SU-DHL-6 (cell line): ENCODE data around the gene OVOL3.

Source experiments
- H2AFZ ChIP-seq: fragments of 200-600 bp; sonication (generic); 2 replicates; pipeline ENCODE4 v1.6.1; 2014; ENCODE audit warnings: low read depth, mild to moderate bottlenecking, moderate library complexity, mixed read lengths, antibody characterized with exemption, low read length; ENCODE audit not compliant: severe bottlenecking
- H3F3A ChIP-seq: fragments of 200-600 bp; shearing (Covaris generic); 2 replicates; pipeline ENCODE4 v1.6.0; 2016; ENCODE audit warnings: antibody characterized with exemption, mild to moderate bottlenecking; ENCODE audit not compliant: insufficient read depth
- H3K27ac ChIP-seq: fragments of 200-600 bp; sonication (generic); 2 replicates; pipeline ENCODE4 v1.5.1; 2016; ENCODE audit warnings: low read depth, mild to moderate bottlenecking, low read length, moderate library complexity, mixed read lengths
- H3K27me3 ChIP-seq: fragments of 200-600 bp; sonication (generic), shearing (Covaris generic); 2 replicates; pipeline ENCODE4 v1.6.0; 2014; ENCODE audit warnings: mild to moderate bottlenecking, low read length
- H3K36me3 ChIP-seq: fragments of 200-600 bp; sonication (generic); 2 replicates; pipeline ENCODE4 v1.6.1; 2014; ENCODE audit warnings: mild to moderate bottlenecking, low read length, mixed read lengths
- H3K4me2 ChIP-seq: fragments of 300-600, 200-600 bp; shearing (Covaris generic), sonication (generic); 2 replicates; pipeline ENCODE4 v1.6.0; 2014; ENCODE audit warnings: low read length, low read depth, mild to moderate bottlenecking; ENCODE audit not compliant: poor library complexity, severe bottlenecking
- H3K4me3 ChIP-seq: fragments of 200-600 bp; sonication (generic); 2 replicates; pipeline ENCODE4 v1.5.1; 2014; ENCODE audit warnings: antibody characterized with exemption, low read length, mild to moderate bottlenecking, mixed read lengths; ENCODE audit not compliant: insufficient read depth, poor library complexity, severe bottlenecking
- H3K79me2 ChIP-seq: fragments of 200-600 bp; sonication (generic); 2 replicates; pipeline ENCODE4 v1.6.1; 2014; ENCODE audit warnings: mild to moderate bottlenecking, low read length, moderate library complexity; ENCODE audit not compliant: insufficient read depth
- H3K9ac ChIP-seq: fragments of 200-600 bp; sonication (generic); 2 replicates; pipeline ENCODE4 v1.7.0; 2014; ENCODE audit warnings: mild to moderate bottlenecking, low read length
- H3K9me2 ChIP-seq: fragments of 200-600 bp; sonication (generic); replicated peaks from 2 replicates; pipeline ENCODE4 v1.6.1; 2014; ENCODE audit warnings: low read length; ENCODE audit not compliant: insufficient read depth
- H3K9me3 ChIP-seq: fragments of 200-600 bp; sonication (generic); 2 replicates; pipeline ENCODE4 v1.6.1; 2014; ENCODE audit warnings: low read length, mixed read lengths; ENCODE audit not compliant: insufficient read depth
- H4K20me1 ChIP-seq: fragments of 200-600 bp; sonication (generic); 2 replicates; pipeline ENCODE4 v1.6.1; 2014; ENCODE audit warnings: low read depth, mild to moderate bottlenecking, antibody characterized with exemption, low read length, moderate library complexity, mixed read lengths
- CTCF ChIP-seq: fragments of 200-600 bp; sonication (generic); IDR thresholded peaks from one replicate; pipeline ENCODE4 v1.5.1; 2017; ENCODE audit warnings: antibody characterized with exemption, mild to moderate bottlenecking, low read length, moderate library complexity; ENCODE audit not compliant: insufficient read depth, poor library complexity, severe bottlenecking
- EZH2phosphoT487 ChIP-seq: fragments of 200-600 bp; sonication (generic), shearing (Covaris generic); conservative IDR thresholded peaks from 2 replicates; pipeline ENCODE4 v1.6.1; 2018; ENCODE audit warnings: mild to moderate bottlenecking, antibody characterized with exemption, low read length, moderate library complexity, mixed read lengths

OVOL3 gene

DNA sequence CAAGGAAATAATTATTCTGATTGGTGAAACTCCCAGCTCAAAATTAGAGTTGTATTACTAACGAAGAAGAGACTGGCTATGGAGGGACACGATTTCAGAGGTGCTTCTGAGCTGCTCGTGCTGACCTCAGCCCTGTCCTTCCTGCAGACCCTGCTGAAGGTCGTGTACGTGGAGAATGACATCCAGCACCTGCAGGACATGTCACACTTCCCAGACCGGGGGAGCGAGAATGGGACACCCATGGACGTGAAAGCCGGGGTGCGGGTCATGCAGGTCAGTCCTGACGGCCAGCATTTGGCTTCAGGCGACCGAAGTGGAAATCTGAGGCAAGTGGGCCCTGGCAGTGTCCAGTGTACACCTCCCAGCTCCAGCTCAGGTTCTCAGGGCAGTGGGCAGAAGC lies 28.0 kb upstream of the OVOL3 start:
- peaks cover 21% of the 10 kb centered on the region; the same call in 1 of the 2 replicates for H3K36me3 ChIP-seq
- no peaks in the 10 kb centered on the region for H3K27me3 ChIP-seq
- no peaks in the 10 kb centered on the region for H3K79me2 ChIP-seq
- no peaks in the 10 kb centered on the region for H4K20me1 ChIP-seq
- H3K4me2 ChIP-seq, result no peak overlapping the region
- no peak overlapping the region for H2AFZ ChIP-seq
- H3F3A ChIP-seq, result no peaks in the 10 kb centered on the region
- no peak overlapping the region for H3K4me3 ChIP-seq
- no peaks in the 10 kb centered on the region for H3K9me3 ChIP-seq
- H3K27ac ChIP-seq, result no peak overlapping the region
- H3K9ac ChIP-seq, result no peak overlapping the region
- H3K9me2 ChIP-seq, result no peaks in the 10 kb centered on the region
- TF ChIP-seq EZH2phosphoT487, result no peak
- no peak for TF ChIP-seq CTCF

DNA sequence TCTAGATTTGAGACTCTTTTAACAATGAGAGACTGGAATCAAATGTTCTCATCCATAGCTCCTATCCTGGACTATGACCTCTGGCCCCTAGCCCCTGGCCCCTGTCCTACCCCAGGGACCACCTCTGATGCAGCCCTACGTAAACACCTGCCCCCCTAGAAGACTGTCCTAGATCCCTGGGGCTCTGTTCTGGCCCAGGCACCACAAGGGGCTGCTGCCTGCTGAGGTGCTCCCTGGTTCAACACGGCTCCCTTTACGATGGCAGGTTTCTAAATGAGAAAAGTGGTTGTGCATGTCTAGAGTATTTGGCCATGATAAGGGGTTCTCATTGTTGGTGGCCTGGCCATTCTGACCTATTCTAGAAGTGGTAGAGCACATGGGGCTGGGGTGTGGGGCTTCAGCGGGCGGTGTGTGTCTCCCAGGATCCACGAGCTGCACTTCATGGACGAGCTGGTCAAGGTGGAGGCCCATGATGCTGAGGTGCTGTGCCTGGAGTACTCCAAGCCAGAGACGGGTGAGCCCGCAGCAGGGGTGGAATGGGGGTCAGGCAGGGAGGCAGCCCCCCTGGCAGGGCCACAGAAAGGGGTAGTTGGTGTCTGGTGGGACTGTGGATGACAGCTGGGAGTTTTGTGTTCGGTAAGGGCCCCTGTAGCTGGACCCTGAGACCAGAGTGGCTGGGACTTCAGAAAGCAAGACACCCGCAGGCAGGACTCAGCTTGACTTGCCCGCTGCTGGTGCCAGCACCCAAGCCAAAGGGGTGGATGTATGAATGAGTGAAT lies 26.5 kb upstream of the OVOL3 start:
- Histone ChIP-seq H3K9me3 (no peaks in the 10 kb centered on the region), H4K20me1 (no peaks in the 10 kb centered on the region), H3K4me3 (no peak overlapping the region), H3K27ac (no peak overlapping the region), H2AFZ (no peak overlapping the region), H3K9me2 (no peaks in the 10 kb centered on the region), H3K79me2 (no peaks in the 10 kb centered on the region), H3K36me3 (peaks cover 21% of the 10 kb centered on the region; the same call in 1 of the 2 replicates), H3K4me2 (no peak overlapping the region), H3F3A (no peaks in the 10 kb centered on the region), H3K9ac (no peak overlapping the region), H3K27me3 (no peaks in the 10 kb centered on the region)
- TF ChIP-seq CTCF, result no peak
- TF ChIP-seq EZH2phosphoT487, result no peak

DNA sequence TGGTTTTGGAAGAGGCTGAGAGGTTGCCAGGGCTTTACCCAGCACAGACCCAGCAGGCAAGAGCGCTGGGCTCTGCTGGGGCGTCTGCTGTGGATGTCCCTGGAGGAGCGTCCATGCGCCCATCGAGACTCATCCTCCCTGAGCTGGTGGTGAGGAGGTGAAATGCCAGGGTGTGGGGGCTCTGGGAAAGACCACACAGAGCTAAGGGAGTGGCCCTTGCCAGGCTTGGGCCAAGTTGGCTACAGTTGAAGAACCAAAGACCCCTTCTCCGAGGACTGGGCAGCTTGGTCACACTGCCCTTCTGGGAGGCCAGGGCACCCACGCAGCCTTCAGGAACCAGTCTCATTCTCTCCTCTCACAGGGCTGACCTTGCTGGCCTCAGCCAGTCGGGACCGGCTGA lies 24.6 kb upstream of the OVOL3 start:
- H3K27me3 ChIP-seq, result no peaks in the 10 kb centered on the region
- no peaks in the 10 kb centered on the region for H4K20me1 ChIP-seq
- H3K27ac ChIP-seq, result no peak overlapping the region
- TF ChIP-seq CTCF (no peak), EZH2phosphoT487 (no peak)
- H3F3A ChIP-seq, result no peaks in the 10 kb centered on the region
- H3K36me3 ChIP-seq, result peaks cover 16% of the 10 kb centered on the region; the same call in 1 of the 2 replicates
- no peaks in the 10 kb centered on the region for H3K79me2 ChIP-seq
- no peaks in the 10 kb centered on the region for H3K9me2 ChIP-seq
- H3K9me3 ChIP-seq, result no peaks in the 10 kb centered on the region
- H3K4me2 ChIP-seq, result no peak overlapping the region
- no peak overlapping the region for H2AFZ ChIP-seq
- no peak overlapping the region for H3K9ac ChIP-seq
- H3K4me3 ChIP-seq, result no peak overlapping the region
